CD4-positive, alpha-beta T cell treated with Interleukin-21 for 1 hour (primary cell): ENCODE measurements around the gene SPATA6L.

Experiments used
- DNase-seq: peaks from one replicate; pipeline ENCODE4 v3.0.0-alpha.2; 2020

Gene SPATA6L

DNA sequence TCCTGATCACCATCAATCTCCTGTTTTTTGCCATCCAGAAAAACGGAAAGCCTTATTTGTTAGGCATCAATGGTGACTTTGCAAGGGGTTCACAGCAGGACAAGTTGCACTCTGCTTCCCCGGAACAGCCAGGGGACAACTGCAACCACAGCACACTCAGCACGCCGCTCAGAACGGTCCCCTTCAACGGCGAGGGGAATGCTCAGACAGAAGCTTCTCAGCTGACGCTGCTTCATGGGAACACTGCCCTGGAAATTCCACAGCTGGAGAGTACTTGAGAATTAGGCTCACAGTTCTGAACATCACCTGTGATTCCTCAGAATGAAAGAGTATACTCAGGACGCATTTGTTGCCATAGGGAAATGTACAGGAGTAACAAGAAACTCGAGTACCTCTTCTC is 44.3 kb downstream of the SPATA6L start:
- no peak for DNase-seq

GRCh38 chr9:4620881-4621555 is 45.3 kb downstream of the SPATA6L start:
- no peak for DNase-seq

- no peak for DNase-seq
Observed at GRCh38 chr9:4620057-4620765, 46.1 kb downstream of the SPATA6L start.

- no peak for DNase-seq
Observed at GRCh38 chr9:4618700-4619099, 47.6 kb downstream of the SPATA6L start.

GRCh38 chr9:4617752-4618151 is 48.5 kb downstream of the SPATA6L start:
- no peak for DNase-seq

- DNase-seq, result no peak
Observed at GRCh38 chr9:4615778-4616177, 50.5 kb downstream of the SPATA6L start.

- no peak for DNase-seq
Observed at GRCh38 chr9:4615251-4615650, 51.0 kb downstream of the SPATA6L start.

DNA sequence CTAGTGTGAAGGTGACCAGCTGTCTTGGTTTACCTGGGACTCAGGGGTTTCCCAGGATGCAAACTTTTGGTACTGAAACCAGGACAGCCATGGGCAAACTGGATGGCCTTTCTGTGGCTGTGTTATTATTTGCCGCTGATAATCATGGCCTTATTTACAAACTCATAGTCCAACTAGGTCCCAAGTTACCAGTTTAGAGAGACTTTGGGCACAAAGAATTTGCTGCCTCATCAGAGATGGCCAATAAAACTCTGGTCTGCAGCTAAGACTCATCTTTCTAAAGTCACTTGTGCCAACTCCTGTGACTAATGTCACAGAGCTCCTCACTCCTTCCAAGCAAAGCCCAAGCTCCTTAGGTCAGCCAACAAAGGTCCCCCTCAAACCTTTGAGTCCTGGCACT is 51.7 kb downstream of the SPATA6L start:
- no peak for DNase-seq

- DNase-seq, result peak; percentile 24
Observed at GRCh38 chr9:4606033-4606432, 60.2 kb downstream of the SPATA6L start.

DNA sequence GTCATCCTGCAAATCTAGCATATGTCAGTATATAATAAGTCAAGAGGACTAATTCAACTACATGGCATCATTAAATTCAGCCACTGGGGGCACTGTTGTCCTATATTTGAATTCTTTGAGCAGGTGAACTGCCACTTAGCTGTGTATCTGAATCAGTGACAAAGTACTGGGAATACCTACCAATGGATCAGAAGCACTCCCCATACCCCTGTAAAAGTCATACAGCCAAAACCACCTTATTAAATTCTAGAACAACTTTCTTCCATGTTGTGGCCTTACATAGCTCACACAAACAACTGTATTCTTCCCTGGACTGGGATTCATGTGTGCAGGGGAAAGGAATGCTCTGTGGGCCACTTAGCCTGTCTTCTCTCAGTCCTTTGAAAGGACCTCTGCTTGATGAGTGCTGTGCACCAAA is 61.6 kb downstream of the SPATA6L start:
- peak; percentile 82 for DNase-seq

GRCh38 chr9:4603830-4604229 is 62.5 kb downstream of the SPATA6L start:
- no peak for DNase-seq

DNA sequence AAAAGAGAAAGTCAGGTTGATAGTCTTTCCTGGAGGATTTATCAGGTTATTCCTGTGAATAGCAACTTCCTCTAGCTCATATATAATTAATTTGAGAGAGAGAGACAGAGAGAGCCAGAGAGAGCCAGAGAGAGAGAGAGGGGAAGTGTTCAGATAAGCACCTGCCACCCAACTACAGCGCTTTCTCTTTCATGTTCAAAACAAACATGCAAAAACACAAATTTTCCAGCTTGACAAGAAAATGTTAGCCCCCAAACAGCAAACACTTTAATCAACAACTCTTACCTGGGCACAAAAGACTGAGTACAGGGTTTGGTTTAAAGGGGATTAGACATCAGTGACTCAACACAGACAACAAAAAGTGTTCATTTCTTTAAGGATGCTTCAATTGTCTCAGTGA is 65.9 kb downstream of the SPATA6L start:
- DNase-seq, result no peak

GRCh38 chr9:4596165-4596922 is 69.9 kb downstream of the SPATA6L start:
- DNase-seq, result peak; percentile 66

- no peak for DNase-seq
Observed at GRCh38 chr9:4594994-4595393, 71.3 kb downstream of the SPATA6L start.

DNA sequence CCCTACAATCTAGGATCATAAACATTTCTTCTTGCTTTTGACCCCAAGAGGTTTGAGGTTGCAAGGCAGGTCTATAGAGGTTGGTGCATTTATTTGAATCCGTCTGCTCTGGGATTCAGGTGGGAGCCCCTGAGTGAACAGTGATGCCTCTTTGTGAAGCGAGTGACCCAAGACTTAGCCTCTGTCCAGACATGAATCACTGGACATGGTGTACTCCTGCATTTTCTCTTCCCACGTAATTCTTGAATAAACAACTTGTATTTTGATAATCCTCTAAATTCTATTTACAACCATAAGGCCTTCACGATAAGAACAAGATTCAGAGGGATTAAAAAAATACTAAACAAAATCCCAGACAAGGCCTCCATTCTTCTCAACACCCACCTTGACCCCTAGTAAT is 71.7 kb downstream of the SPATA6L start:
- no peak for DNase-seq

GRCh38 chr9:4592886-4593285 is 73.4 kb downstream of the SPATA6L start:
- DNase-seq, result no peak

DNA sequence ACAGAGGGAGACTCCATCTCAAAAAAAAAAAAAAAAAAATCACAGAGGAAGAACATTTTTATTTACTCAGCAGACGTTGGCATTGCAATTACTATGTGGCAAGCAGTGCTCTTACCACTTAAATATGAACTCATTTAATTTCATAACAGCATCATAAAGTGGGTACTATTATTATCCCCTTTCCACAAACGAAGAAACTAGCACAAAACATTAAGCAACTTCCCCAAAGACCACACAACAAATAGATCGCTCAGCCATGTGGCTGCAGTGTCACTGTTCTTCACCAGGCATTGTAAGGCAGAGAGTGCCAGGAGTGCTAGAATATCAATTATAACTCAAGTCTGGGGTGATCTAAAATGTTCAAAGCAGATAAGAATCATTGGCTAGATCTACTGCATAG is 74.0 kb downstream of the SPATA6L start:
- DNase-seq, result no peak

DNA sequence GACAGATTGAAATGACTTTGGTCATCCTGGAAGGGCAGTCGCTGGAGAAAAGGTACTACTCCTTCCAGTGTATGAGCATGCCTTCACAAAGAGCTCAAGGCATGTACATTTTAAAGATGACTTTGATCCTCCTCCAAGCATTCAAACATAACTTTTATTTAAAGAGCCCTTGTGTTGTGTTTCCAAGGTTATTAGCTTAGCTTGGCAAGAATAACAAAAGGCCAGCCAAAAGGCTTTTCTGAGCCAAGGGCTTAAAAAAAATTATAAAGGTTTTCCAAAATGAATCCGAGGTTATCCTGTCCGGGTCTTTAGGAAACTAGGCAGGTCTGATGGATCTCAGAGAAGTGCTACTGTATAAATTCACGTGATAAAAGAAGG is 75.2 kb downstream of the SPATA6L start:
- no peak for DNase-seq

GRCh38 chr9:4590430-4591122 is 75.7 kb downstream of the SPATA6L start:
- DNase-seq, result no peak

DNA sequence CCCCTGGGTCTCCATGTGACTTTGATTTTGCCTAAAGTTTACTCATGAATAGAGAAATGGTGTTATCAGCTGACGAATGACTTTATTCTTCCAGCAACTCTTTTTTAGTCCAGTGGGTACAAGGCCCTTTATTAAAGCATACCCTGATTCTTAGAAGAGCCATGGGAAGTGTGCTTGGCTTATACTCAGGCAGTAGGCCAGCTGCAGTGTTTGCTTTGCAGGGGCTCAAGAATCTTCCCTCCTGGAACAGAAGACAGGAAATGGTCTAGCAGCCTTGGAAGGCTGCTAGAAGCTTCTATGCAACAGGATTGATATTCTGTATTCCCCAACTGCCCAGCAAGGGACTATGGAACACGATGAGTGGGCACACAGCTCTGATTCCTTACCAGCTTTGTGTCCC is 77.6 kb downstream of the SPATA6L start:
- no peak for DNase-seq

GRCh38 chr9:4585135-4585534 is 81.1 kb downstream of the SPATA6L start:
- no peak for DNase-seq

- DNase-seq, result no peak
Observed at GRCh38 chr9:4584636-4585035, 81.6 kb downstream of the SPATA6L start.

- no peak for DNase-seq
Observed at GRCh38 chr9:4583001-4583400, 83.3 kb downstream of the SPATA6L start.
